ENCODE measurements around the gene IGFBP4. TPM values are rescaled to one million over a fixed set of nuclear protein-coding genes. Genes with fewer than 3 reads are reported as not detected.

Gene IGFBP4
- total and polyA plus RNA-seq, 11 donors, result 103 to 342 (median 133) TPM

GRCh38 chr17:40468560-40468959, 25.3 kb downstream of the IGFBP4 start:
- intact Hi-C loops (cut with DNase I), result no loop called here
- Histone ChIP-seq H3K27ac (no peak overlapping the region), H3K9me3 (no peaks in the 10 kb centered on the region), H3K36me3 (no peaks in the 10 kb centered on the region), H3K4me1 (peaks cover 0 to 1% (median 0%) of the 10 kb centered on the region in 12 donors), H3K4me3 (no peak overlapping the region), H3K27me3 (no peaks in the 10 kb centered on the region)
- 95 to 98% (median 98%) methylated on average over 7 of the region's 7 CpGs for WGBS, 4 donors
- DNase-seq (no peak), ATAC-seq (no peak)
- TF ChIP-seq, protein P1, sequence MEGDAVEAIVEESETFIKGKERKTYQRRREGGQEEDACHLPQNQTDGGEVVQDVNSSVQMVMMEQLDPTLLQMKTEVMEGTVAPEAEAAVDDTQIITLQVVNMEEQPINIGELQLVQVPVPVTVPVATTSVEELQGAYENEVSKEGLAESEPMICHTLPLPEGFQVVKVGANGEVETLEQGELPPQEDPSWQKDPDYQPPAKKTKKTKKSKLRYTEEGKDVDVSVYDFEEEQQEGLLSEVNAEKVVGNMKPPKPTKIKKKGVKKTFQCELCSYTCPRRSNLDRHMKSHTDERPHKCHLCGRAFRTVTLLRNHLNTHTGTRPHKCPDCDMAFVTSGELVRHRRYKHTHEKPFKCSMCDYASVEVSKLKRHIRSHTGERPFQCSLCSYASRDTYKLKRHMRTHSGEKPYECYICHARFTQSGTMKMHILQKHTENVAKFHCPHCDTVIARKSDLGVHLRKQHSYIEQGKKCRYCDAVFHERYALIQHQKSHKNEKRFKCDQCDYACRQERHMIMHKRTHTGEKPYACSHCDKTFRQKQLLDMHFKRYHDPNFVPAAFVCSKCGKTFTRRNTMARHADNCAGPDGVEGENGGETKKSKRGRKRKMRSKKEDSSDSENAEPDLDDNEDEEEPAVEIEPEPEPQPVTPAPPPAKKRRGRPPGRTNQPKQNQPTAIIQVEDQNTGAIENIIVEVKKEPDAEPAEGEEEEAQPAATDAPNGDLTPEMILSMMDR (IDR thresholded peaks at IDR 0.05), result no peak
- TF ChIP-seq POLR2A (IDR thresholded peaks at IDR 0.05), result no peak

- Histone ChIP-seq H3K9me3 (no peaks in the 10 kb centered on the region), H3K27me3 (no peaks in the 10 kb centered on the region), H3K4me3 (no peak overlapping the region), H3K36me3 (no peaks in the 10 kb centered on the region), H3K4me1 (no peaks in the 10 kb centered on the region), H3K27ac (no peak overlapping the region)
- WGBS, 4 donors, result 90 to 100% (median 91%) methylated on average over 4 of the region's 4 CpGs
- TF ChIP-seq, protein P1 (IDR thresholded peaks at IDR 0.05), result no peak
- TF ChIP-seq POLR2A (IDR thresholded peaks at IDR 0.05), result no peak
- intact Hi-C loops (cut with DNase I), result no loop called here
- ATAC-seq, result no peak
- DNase-seq, result peak in 1 of 5 donors; percentile 1
These were observed 26.8 kb downstream of the IGFBP4 start for GRCh38 chr17:40469805-40470675.

GRCh38 chr17:40470932-40471828, 27.9 kb downstream of the IGFBP4 start:
- ATAC-seq (no peak), DNase-seq (peak in 1 of 5 donors; percentile 18)
- H3K27ac ChIP-seq, result peak overlapping the region in 1 of 12 donors; percentile 79
- H3K4me3 ChIP-seq, result no peak overlapping the region
- 87 to 89% (median 88%) methylated on average over 15 to 17 of the region's 17 CpGs for WGBS, 4 donors
- no peaks in the 10 kb centered on the region for H3K9me3 ChIP-seq
- peaks cover 0 to 9% (median 6%) of the 10 kb centered on the region in 12 donors for H3K4me1 ChIP-seq
- intact Hi-C loops (cut with DNase I), result no loop called here
- TF ChIP-seq, protein P1 (IDR thresholded peaks at IDR 0.05), result no peak
- TF ChIP-seq POLR2A (IDR thresholded peaks at IDR 0.05), result no peak
- no peaks in the 10 kb centered on the region for H3K36me3 ChIP-seq
- H3K27me3 ChIP-seq, result no peaks in the 10 kb centered on the region

Data from heart left ventricle (tissue), 16 donors.